HEK293 (cell line): Measurements from ENCODE around the gene RAE1.

Source experiments
- CTCF ChIA-PET: fragments of 350-600 bp; formaldehyde crosslinking; extraction: SDS; loops from one replicate; lab custom pipeline; 2021; ENCODE audit warnings: antibody characterized with exemption; lab: Yijun Ruan, JAX
- POLR2A ChIA-PET: fragments of 300-600 bp; formaldehyde crosslinking; extraction: SDS; loops from one replicate; lab custom pipeline; 2020; ENCODE audit warnings: antibody characterized with exemption, inconsistent platforms; lab: Yijun Ruan, JAX
- H3K27ac ChIP-seq: fragments of 200-500 bp; sonication (Bioruptor generic); 2 replicates; pipeline ENCODE4 v1.5.1; 2014; ENCODE audit warnings: low read depth, low read length, control low read depth, inconsistent platforms; ENCODE audit errors: extremely low read depth
- H3K36me3 ChIP-seq, 2 experiments: fragments of 200-500 bp in 1 of 2; sonication (Bioruptor generic) in 1 of 2; 1 replicate in 1 of 2; 2 replicates in 1 of 2; pipeline ENCODE4 v1.5.1; 2014 to 2017; ENCODE audit warnings: inconsistent platforms in 2 of 2, low read length in 2 of 2; ENCODE audit not compliant: control insufficient read depth in 2 of 2, insufficient read depth in 1 of 2
- H3K4me1 ChIP-seq: fragments of 200-500 bp; sonication (Bioruptor generic); 2 replicates; pipeline ENCODE4 v1.5.1; 2014; ENCODE audit warnings: mild to moderate bottlenecking, low read length, inconsistent platforms; ENCODE audit not compliant: control insufficient read depth, insufficient read depth
- H3K4me3 ChIP-seq: 2 replicates; pipeline ENCODE4 v1.5.1; 2011; ENCODE audit warnings: low read depth, mild to moderate bottlenecking, control low read depth, low read length, moderate library complexity
- H3K9me3 ChIP-seq: fragments of 200-500 bp; sonication (Bioruptor generic); 2 replicates; pipeline ENCODE4 v1.5.1; 2014; ENCODE audit warnings: low read depth, low read length, inconsistent platforms; ENCODE audit not compliant: control insufficient read depth, insufficient read depth
- CTCF ChIP-seq: fragments of 450-650 bp; formaldehyde crosslinking; IDR thresholded peaks from 2 replicates; pipeline ENCODE4 v1.5.1; 2016; ENCODE audit warnings: missing biosample characterization, missing genetic modification characterization
- IKZF3 ChIP-seq: fragments of 450-650 bp; IDR thresholded peaks from 2 replicates; pipeline ENCODE4 v1.5.0; 2018; ENCODE audit warnings: missing biosample characterization, mild to moderate bottlenecking, missing genetic modification characterization, moderate library complexity
- KLF1 ChIP-seq: fragments of 450-650 bp; formaldehyde crosslinking; IDR thresholded peaks from 2 replicates; pipeline ENCODE4 v1.5.1; 2016; ENCODE audit warnings: missing biosample characterization, missing genetic modification characterization
- PRDM10 ChIP-seq: fragments of 450-650 bp; formaldehyde crosslinking; IDR thresholded peaks from 2 replicates; pipeline ENCODE4 v1.5.1; 2016; ENCODE audit warnings: missing biosample characterization, missing genetic modification characterization
- ZBTB49 ChIP-seq: fragments of 450-650 bp; formaldehyde crosslinking; IDR thresholded peaks from 2 replicates; pipeline ENCODE4 v1.5.1; 2016; ENCODE audit warnings: missing biosample characterization, missing genetic modification characterization, low read depth
- ZEB2 ChIP-seq: fragments of 450-650 bp; formaldehyde crosslinking; IDR thresholded peaks from 2 replicates; pipeline ENCODE4 v1.5.1; 2016; ENCODE audit warnings: missing biosample characterization, missing genetic modification characterization
- ZIC2 ChIP-seq: fragments of 450-650 bp; formaldehyde crosslinking; IDR thresholded peaks from 2 replicates; pipeline ENCODE4 v1.5.1; 2016; ENCODE audit warnings: missing biosample characterization, missing genetic modification characterization
- ZNF132 ChIP-seq: fragments of 450-650 bp; formaldehyde crosslinking; IDR thresholded peaks from 2 replicates; pipeline ENCODE4 v1.5.1; 2017; ENCODE audit warnings: missing biosample characterization, missing genetic modification characterization, borderline replicate concordance
- ZNF146 ChIP-seq: fragments of 450-650 bp; formaldehyde crosslinking; IDR thresholded peaks from 2 replicates; pipeline ENCODE4 v1.5.1; 2016; ENCODE audit warnings: missing biosample characterization, missing genetic modification characterization
- ZNF341 ChIP-seq: fragments of 450-650 bp; formaldehyde crosslinking; IDR thresholded peaks from 2 replicates; pipeline ENCODE4; 2016; ENCODE audit warnings: low read depth, missing biosample characterization, missing genetic modification characterization
- ZNF354C ChIP-seq: fragments of 450-650 bp; formaldehyde crosslinking; IDR thresholded peaks from 2 replicates; pipeline ENCODE4 v1.5.1; 2016; ENCODE audit warnings: missing biosample characterization, missing genetic modification characterization, low read depth, borderline replicate concordance
- ZNF624 ChIP-seq: fragments of 450-650 bp; formaldehyde crosslinking; IDR thresholded peaks from 2 replicates; pipeline ENCODE4 v1.5.1; 2017; ENCODE audit warnings: missing biosample characterization, missing genetic modification characterization
- ZNF658 ChIP-seq: fragments of 450-650 bp; formaldehyde crosslinking; IDR thresholded peaks from 2 replicates; pipeline ENCODE4; 2016; ENCODE audit warnings: missing biosample characterization, missing genetic modification characterization
- ZNF701 ChIP-seq: fragments of 450-650 bp; formaldehyde crosslinking; IDR thresholded peaks from 2 replicates; pipeline ENCODE4 v1.5.1; 2016; ENCODE audit warnings: missing biosample characterization, missing genetic modification characterization
- ZSCAN16 ChIP-seq: fragments of 450-650 bp; formaldehyde crosslinking; IDR thresholded peaks from 2 replicates; pipeline ENCODE4 v1.5.1; 2016; ENCODE audit warnings: missing biosample characterization, missing genetic modification characterization
- ZSCAN18 ChIP-seq: fragments of 450-650 bp; formaldehyde crosslinking; IDR thresholded peaks from 2 replicates; pipeline ENCODE4 v1.5.1; 2016; ENCODE audit warnings: missing biosample characterization, missing genetic modification characterization

RAE1 gene

GRCh38 chr20:57374931-57375651, 24.0 kb downstream of the RAE1 start:
- POLR2A ChIA-PET = no interaction called here
- CTCF ChIA-PET = interaction anchor here (1.1 kb wide), 1 partner anchor 28 kb away, joined by 3 read pairs; no protein-coding TSS in a partner anchor
- Histone ChIP-seq H3K27ac (no peak overlapping the region), H3K4me3 (no peak overlapping the region), H3K36me3 (peaks cover 29 to 97% of the 10 kb centered on the region in 2 experiments), H3K9me3 (no peaks in the 10 kb centered on the region), H3K4me1 (no peaks in the 10 kb centered on the region)
- TF ChIP-seq ZSCAN16 (tag by site-specific recombination) = no peak
- TF ChIP-seq ZBTB49 (tag by site-specific recombination) = no peak
- no peak for TF ChIP-seq PRDM10

- Histone ChIP-seq H3K36me3 (peaks cover 28 to 97% of the 10 kb centered on the region in 2 experiments), H3K4me3 (no peak overlapping the region), H3K9me3 (no peaks in the 10 kb centered on the region), H3K27ac (no peak overlapping the region), H3K4me1 (no peaks in the 10 kb centered on the region)
- TF ChIP-seq ZIC2 = peak; percentile 37
- TF ChIP-seq ZEB2 (tag by site-specific recombination) = no peak
- CTCF ChIA-PET = interaction anchor here (0.7 to 1.1 kb wide), 2 partner anchors 29 to 100 kb away, joined by 3 read pairs; no protein-coding TSS in a partner anchor
- POLR2A ChIA-PET = no interaction called here
Measured at GRCh38 chr20:57375652-57376230, 24.7 kb downstream of the RAE1 start.

DNA sequence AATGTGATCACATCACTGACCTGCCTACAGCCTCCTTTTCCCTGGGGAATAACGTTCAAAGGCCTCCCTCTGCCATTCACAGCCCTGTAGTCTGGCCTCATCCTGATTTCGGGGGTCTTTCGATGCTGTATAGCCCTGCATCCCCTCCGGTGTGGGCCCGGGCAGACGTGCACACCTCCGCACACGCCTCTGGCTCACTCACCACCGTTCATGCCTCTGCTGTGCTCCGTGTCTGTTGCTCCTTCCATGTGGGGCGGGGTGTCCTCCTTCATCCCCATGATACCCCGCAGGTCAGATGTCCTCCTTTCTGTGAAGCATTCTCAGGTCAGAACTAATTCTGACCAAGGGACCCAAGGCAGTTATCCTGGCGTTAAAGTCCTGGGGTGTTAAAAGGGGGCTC, 26.3 kb downstream of the RAE1 start:
- POLR2A ChIA-PET = no interaction called here
- no peaks in the 10 kb centered on the region for H3K4me1 ChIP-seq
- no peak overlapping the region for H3K4me3 ChIP-seq
- H3K36me3 ChIP-seq = peaks cover 16 to 90% of the 10 kb centered on the region in 2 experiments
- TF ChIP-seq ZNF146 (no peak), ZNF354C (tag by site-specific recombination) (no peak), ZNF701 (tag by site-specific recombination) (no peak), CTCF (tag by site-specific recombination) (no peak), KLF1 (tag by site-specific recombination) (no peak), ZNF341 (tag by site-specific recombination) (no peak), ZNF624 (tag by site-specific recombination) (no peak), ZSCAN18 (tag by site-specific recombination) (no peak), ZNF132 (tag by site-specific recombination) (no peak), IKZF3 (tag by site-specific recombination) (no peak), ZNF658 (tag by site-specific recombination) (no peak)
- no peaks in the 10 kb centered on the region for H3K9me3 ChIP-seq
- CTCF ChIA-PET = interaction anchor here (0.7 kb wide), 1 partner anchor 10 kb away, joined by 3 read pairs; no protein-coding TSS in a partner anchor
- no peak overlapping the region for H3K27ac ChIP-seq
